Measurements from ENCODE around the gene FAM20B.

- no peak for TF ChIP-seq CTCF (IDR thresholded peaks at IDR 0.05; ENCODE audit: low read depth, low read length, missing input control)
- no peak for TF ChIP-seq RXRA (IDR thresholded peaks at IDR 0.05)
- TF ChIP-seq SP1 (IDR thresholded peaks at IDR 0.05): no peak
- TF ChIP-seq REST (IDR thresholded peaks at IDR 0.05): no peak
- no peak for TF ChIP-seq RAD21 (IDR thresholded peaks at IDR 0.05)
Measured at GRCh38 chr1:179066471-179066870, 40.8 kb downstream of the FAM20B start.

Measured in liver (tissue), 3 donors.